Measurements from ENCODE around the gene KRT31. TPM values are rescaled to one million over a fixed set of nuclear protein-coding genes. Genes with fewer than 3 reads are reported as not detected.
A peak's percentile ranks its signal among the peaks of the same experiment; 100 is the strongest.

KRT31 gene
- total RNA-seq, 1 donor from 2014 or later = not detected

DNA sequence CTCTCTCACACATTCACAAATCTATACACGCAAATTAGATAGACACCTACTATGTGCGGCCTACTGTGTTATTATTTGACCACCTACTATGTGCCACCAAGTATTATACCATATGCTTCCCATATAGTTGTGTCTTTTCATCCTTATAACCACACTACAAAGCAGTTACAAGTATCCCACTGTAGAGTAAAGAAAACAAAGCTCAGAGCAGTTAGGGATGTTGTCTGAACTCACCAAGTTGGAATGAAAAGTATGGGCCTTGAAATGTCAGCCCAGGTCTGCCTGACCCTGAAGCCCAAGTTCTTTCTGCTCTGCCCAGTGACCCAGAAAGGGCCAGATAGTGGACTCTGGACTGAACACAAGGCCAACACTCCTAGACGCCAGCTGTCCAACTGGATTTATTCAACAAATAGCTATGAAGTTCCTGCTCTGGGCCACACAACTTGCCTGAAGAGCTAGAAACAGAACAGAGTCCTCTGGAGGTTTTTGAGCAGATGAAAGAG is 18.5 kb upstream of the KRT31 start:
- H3K27ac Mint-ChIP-seq (ENCODE audit: unreplicated experiment) = peak overlapping the region; percentile 13
- DNase-seq (ENCODE audit: extremely low spot score, unreplicated experiment) = no peak
- H3K27me3 Mint-ChIP-seq (ENCODE audit: unreplicated experiment) = peaks cover under 1% of the 10 kb centered on the region
- no peaks in the 10 kb centered on the region for H3K9me3 Mint-ChIP-seq (ENCODE audit: unreplicated experiment)
- H3K4me1 Mint-ChIP-seq (ENCODE audit: unreplicated experiment) = peaks cover 25% of the 10 kb centered on the region
- TF ChIP-seq, protein P1, sequence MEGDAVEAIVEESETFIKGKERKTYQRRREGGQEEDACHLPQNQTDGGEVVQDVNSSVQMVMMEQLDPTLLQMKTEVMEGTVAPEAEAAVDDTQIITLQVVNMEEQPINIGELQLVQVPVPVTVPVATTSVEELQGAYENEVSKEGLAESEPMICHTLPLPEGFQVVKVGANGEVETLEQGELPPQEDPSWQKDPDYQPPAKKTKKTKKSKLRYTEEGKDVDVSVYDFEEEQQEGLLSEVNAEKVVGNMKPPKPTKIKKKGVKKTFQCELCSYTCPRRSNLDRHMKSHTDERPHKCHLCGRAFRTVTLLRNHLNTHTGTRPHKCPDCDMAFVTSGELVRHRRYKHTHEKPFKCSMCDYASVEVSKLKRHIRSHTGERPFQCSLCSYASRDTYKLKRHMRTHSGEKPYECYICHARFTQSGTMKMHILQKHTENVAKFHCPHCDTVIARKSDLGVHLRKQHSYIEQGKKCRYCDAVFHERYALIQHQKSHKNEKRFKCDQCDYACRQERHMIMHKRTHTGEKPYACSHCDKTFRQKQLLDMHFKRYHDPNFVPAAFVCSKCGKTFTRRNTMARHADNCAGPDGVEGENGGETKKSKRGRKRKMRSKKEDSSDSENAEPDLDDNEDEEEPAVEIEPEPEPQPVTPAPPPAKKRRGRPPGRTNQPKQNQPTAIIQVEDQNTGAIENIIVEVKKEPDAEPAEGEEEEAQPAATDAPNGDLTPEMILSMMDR (IDR thresholded peaks at IDR 0.05) = no peak
- H3K36me3 Mint-ChIP-seq (ENCODE audit: unreplicated experiment) = no peaks in the 10 kb centered on the region
- no peak overlapping the region for H3K4me3 Mint-ChIP-seq (ENCODE audit: unreplicated experiment)

GRCh38 chr17:41415411-41415810 is 18.0 kb upstream of the KRT31 start:
- Mint-ChIP-seq H3K9me3 (ENCODE audit: unreplicated experiment) (no peaks in the 10 kb centered on the region), H3K4me3 (ENCODE audit: unreplicated experiment) (no peak overlapping the region), H3K27ac (ENCODE audit: unreplicated experiment) (no peak overlapping the region), H3K4me1 (ENCODE audit: unreplicated experiment) (peaks cover 25% of the 10 kb centered on the region), H3K36me3 (ENCODE audit: unreplicated experiment) (no peaks in the 10 kb centered on the region), H3K27me3 (ENCODE audit: unreplicated experiment) (peaks cover 2% of the 10 kb centered on the region)
- DNase-seq (ENCODE audit: extremely low spot score, unreplicated experiment) = no peak
- TF ChIP-seq, protein P1 (IDR thresholded peaks at IDR 0.05) = no peak

DNA sequence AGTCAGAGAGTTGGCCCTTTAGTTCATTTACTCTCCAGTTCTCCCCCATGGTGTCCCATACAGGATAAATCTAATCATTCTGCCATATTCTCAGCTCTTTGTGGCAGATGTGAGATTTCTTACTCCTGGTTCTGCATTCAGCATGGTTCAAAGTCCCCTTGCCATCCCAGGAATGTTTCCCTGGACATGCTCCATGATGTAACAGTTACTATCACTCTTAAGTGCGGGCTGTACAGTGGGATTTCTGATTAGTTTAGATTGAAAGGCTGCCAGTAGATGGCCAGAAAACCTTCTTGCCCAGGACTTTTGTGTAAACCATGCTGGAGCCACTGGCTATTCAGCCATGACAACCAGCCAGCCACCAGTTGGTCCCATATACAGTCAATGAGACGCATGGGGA is 16.6 kb upstream of the KRT31 start:
- TF ChIP-seq, protein P1 (IDR thresholded peaks at IDR 0.05) = no peak
- peaks cover 2% of the 10 kb centered on the region for H3K27me3 Mint-ChIP-seq (ENCODE audit: unreplicated experiment)
- no peak for DNase-seq (ENCODE audit: extremely low spot score, unreplicated experiment)
- H3K36me3 Mint-ChIP-seq (ENCODE audit: unreplicated experiment) = no peaks in the 10 kb centered on the region
- H3K27ac Mint-ChIP-seq (ENCODE audit: unreplicated experiment) = no peak overlapping the region
- H3K4me1 Mint-ChIP-seq (ENCODE audit: unreplicated experiment) = peaks cover 25% of the 10 kb centered on the region
- no peaks in the 10 kb centered on the region for H3K9me3 Mint-ChIP-seq (ENCODE audit: unreplicated experiment)
- no peak overlapping the region for H3K4me3 Mint-ChIP-seq (ENCODE audit: unreplicated experiment)

DNA sequence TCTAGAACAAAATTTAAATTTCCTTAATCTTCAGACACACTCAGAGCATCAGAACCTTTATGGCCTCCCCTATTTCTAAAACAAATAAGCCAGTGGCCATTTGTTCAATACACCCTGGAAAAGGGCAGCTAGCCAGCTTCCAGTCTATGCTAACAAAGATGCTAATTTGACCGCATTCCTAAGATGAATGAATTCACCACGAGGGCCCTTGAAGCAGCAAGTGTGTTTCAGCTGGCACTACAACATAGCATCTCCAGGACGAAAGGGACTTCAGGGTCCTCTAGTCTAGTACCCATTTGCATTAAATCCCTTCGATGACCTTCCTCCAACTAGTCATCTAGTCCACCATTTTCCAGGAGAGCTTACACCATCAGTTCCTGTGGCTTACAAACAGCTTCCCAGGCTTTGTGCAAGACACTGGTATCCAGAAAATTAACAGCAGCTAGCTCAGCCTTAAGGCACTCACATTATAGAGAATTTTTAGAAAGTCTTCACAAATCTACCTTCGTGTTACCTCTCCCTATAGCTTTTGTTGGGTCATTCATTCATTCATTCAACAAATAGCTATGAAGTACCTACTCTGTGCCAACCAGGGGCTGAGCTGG is 16.0 kb upstream of the KRT31 start:
- Mint-ChIP-seq H3K36me3 (ENCODE audit: unreplicated experiment) (no peaks in the 10 kb centered on the region), H3K4me1 (ENCODE audit: unreplicated experiment) (peaks cover 24% of the 10 kb centered on the region), H3K9me3 (ENCODE audit: unreplicated experiment) (no peaks in the 10 kb centered on the region), H3K27ac (ENCODE audit: unreplicated experiment) (no peak overlapping the region), H3K4me3 (ENCODE audit: unreplicated experiment) (no peak overlapping the region), H3K27me3 (ENCODE audit: unreplicated experiment) (peaks cover 2% of the 10 kb centered on the region)
- no peak for DNase-seq (ENCODE audit: extremely low spot score, unreplicated experiment)
- TF ChIP-seq, protein P1 (IDR thresholded peaks at IDR 0.05) = no peak

DNA sequence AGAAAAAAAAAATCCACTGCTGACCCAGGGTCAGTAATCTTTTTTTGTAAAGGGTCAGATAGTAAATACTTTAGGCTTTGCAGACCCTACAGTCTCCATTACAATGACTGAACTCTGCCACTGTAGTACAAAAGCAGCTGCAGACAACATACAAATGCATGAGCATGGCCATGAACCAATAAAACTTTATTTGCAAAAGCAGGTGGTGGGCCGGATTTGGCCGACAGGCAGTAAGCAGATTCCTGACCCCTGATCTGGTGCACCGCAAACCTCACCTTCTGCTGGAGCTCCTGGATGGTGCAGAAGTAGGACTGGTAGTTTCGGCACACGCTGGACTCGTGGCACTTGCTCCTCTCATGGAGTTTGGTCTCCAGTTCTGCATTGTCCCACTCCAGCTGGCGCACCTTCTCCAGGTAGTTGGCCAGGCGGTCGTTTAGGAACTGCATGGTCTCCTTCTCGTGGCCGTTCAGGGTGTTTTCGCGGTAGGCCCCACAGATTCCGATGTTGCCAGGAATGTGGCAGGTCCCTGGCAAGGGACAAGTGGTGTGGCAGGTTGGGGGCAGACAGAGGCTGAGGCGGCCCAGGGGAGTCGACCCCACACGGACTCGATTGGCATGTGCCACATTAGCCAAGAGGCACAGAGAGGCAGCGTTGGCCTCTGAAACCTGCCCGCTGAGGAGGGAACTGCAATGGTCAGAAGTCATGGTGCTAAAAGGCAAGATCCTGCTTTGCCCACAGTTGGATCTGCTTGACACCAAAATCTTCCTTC is 13.8 kb upstream of the KRT31 start:
- no peak overlapping the region for H3K4me3 Mint-ChIP-seq (ENCODE audit: unreplicated experiment)

More for the DNA sequence above, 13.8 kb upstream of the KRT31 start:
- peaks cover 2% of the 10 kb centered on the region for H3K27me3 Mint-ChIP-seq (ENCODE audit: unreplicated experiment)
- no peaks in the 10 kb centered on the region for H3K9me3 Mint-ChIP-seq (ENCODE audit: unreplicated experiment)
- H3K36me3 Mint-ChIP-seq (ENCODE audit: unreplicated experiment) = no peaks in the 10 kb centered on the region
- no peak overlapping the region for H3K27ac Mint-ChIP-seq (ENCODE audit: unreplicated experiment)
- TF ChIP-seq, protein P1 (IDR thresholded peaks at IDR 0.05) = no peak
- DNase-seq (ENCODE audit: extremely low spot score, unreplicated experiment) = no peak
- peaks cover 9% of the 10 kb centered on the region for H3K4me1 Mint-ChIP-seq (ENCODE audit: unreplicated experiment)

Measured in osteocyte (in vitro differentiated cells).